Prostate gland (tissue), 2 donors: Measurements from ENCODE around the gene RASL10A. TPM values are rescaled to one million over a fixed set of nuclear protein-coding genes. Genes with fewer than 3 reads are reported as not detected.
A peak's percentile ranks its signal among the peaks of the same experiment; 100 is the strongest.

ENCODE experiments used
- DNase-seq: peaks from one replicate; pipeline ENCODE4 v3.0.0-alpha.2; 2019; ENCODE audit warnings: low spot score
- H3K27ac ChIP-seq, 2 donors: fragments of 200-600 bp; sonication (generic); 2 replicates each; pipeline ENCODE4 v1.5.1; 2017 to 2019
- H3K27me3 ChIP-seq: fragments of 200-600 bp; sonication (generic); replicated peaks from 2 replicates; pipeline ENCODE4 v1.5.1; 2019; ENCODE audit not compliant: insufficient read depth
- H3K36me3 ChIP-seq, 2 donors: fragments of 200-600 bp; sonication (generic); 1 replicate in 1 of 2; 2 replicates in 1 of 2; pipeline versions ENCODE4 v1.5.1 to v1.8.1; 2017 to 2019
- H3K4me1 ChIP-seq: fragments of 200-600 bp; sonication (generic); replicated peaks from 2 replicates; pipeline ENCODE4 v1.5.1; 2019
- H3K4me3 ChIP-seq, 2 donors: fragments of 200-600 bp; sonication (generic); 2 replicates each; pipeline ENCODE4 v1.5.1; 2017 to 2019
- H3K9me3 ChIP-seq: fragments of 200-600 bp; sonication (generic); 2 replicates; pipeline ENCODE4 v1.5.1; 2017
- CTCF ChIP-seq, 4 experiments: fragments of 200-600 bp in 2 of 4; fragments of 450-650 bp in 2 of 4; sonication (generic) in 2 of 4; IDR thresholded peaks; 1 replicate in 3 of 4; 2 replicates in 1 of 4; pipeline ENCODE4 v1.5.1; 2016 to 2019; ENCODE audit warnings: antibody characterized with exemption in 4 of 4, mild to moderate bottlenecking in 2 of 4, moderate library complexity in 2 of 4
- POLR2A ChIP-seq: fragments of 450-650 bp; IDR thresholded peaks from one replicate; pipeline ENCODE4 v1.6.1; 2016; ENCODE audit warnings: antibody characterized with exemption, mild to moderate bottlenecking
- POLR2AphosphoS5 ChIP-seq: sonication (generic); formaldehyde crosslinking; IDR thresholded peaks from one replicate; pipeline ENCODE4 v1.6.1; 2017; ENCODE audit warnings: antibody characterized with exemption
- WGBS: methylation state at CpG from one replicate; pipeline ENCODE4 v1.1.5; 2018; 5-methylcytosine and 5-hydroxymethylcytosine counted together
- intact Hi-C: fragments of 100-400 bp; cut with DNase I; formaldehyde crosslinking; loops from one replicate; pipeline ENCODE4 v1.14.2; 2022
- total RNA-seq, 2 donors: library from RNA; depleted of rRNA; stranded (reverse); fragments of >200 nt; gene quantifications; one replicate each; pipeline ENCODE4 v1.1.0, GENCODE V29; 2016

RASL10A gene
- total RNA-seq, 2 donors from 2014 or later, result 9.2 to 15.1 TPM

- 90% methylated on average over 8 of the region's 8 CpGs for WGBS
- no peak for DNase-seq
- TF ChIP-seq POLR2AphosphoS5 (no peak), POLR2A (no peak), CTCF (IDR thresholded peaks at IDR 0.05) (no peak)
Measured at GRCh38 chr22:29340566-29340965, 25.1 kb upstream of the RASL10A start.

GRCh38 chr22:29339381-29340235, 24.1 kb upstream of the RASL10A start:
- intact Hi-C loops, result no loop called here
- peak overlapping the region in 1 of 2 donors; percentile 51 for H3K27ac ChIP-seq

More at GRCh38 chr22:29340566-29340965, 25.1 kb upstream of the RASL10A start:
- Histone ChIP-seq H3K4me3 (no peak overlapping the region), H3K27me3 (no peaks in the 10 kb centered on the region), H3K4me1 (peaks cover 17% of the 10 kb centered on the region), H3K36me3 (peaks cover 3 to 14% of the 10 kb centered on the region in 2 donors), H3K27ac (peak overlapping the region in 1 of 2 donors; percentile 51), H3K9me3 (no peaks in the 10 kb centered on the region)
- intact Hi-C loops, result no loop called here

GRCh38 chr22:29338398-29338797, 22.9 kb upstream of the RASL10A start:
- no peak for DNase-seq
- TF ChIP-seq POLR2AphosphoS5 (no peak), CTCF (IDR thresholded peaks at IDR 0.05) (no peak), POLR2A (no peak)
- Histone ChIP-seq H3K27ac (peak overlapping the region in 1 of 2 donors; percentile 71), H3K4me3 (no peak overlapping the region), H3K4me1 (peaks cover 17% of the 10 kb centered on the region), H3K9me3 (no peaks in the 10 kb centered on the region), H3K27me3 (no peaks in the 10 kb centered on the region), H3K36me3 (peaks cover 3 to 14% of the 10 kb centered on the region in 2 donors)
- intact Hi-C loops, result no loop called here
- WGBS, result 86% methylated on average over 6 of the region's 6 CpGs

More at GRCh38 chr22:29339381-29340235, 24.1 kb upstream of the RASL10A start:
- Histone ChIP-seq H3K36me3 (peaks cover 3 to 14% of the 10 kb centered on the region in 2 donors), H3K9me3 (no peaks in the 10 kb centered on the region), H3K4me1 (peaks cover 17% of the 10 kb centered on the region), H3K4me3 (no peak overlapping the region), H3K27me3 (no peaks in the 10 kb centered on the region)
- TF ChIP-seq CTCF (IDR thresholded peaks at IDR 0.05) (no peak), POLR2AphosphoS5 (no peak), POLR2A (no peak)
- WGBS, result 91% methylated on average over 23 of the region's 23 CpGs
- no peak for DNase-seq

- Histone ChIP-seq H3K4me1 (peaks cover 12% of the 10 kb centered on the region), H3K27me3 (no peaks in the 10 kb centered on the region), H3K4me3 (no peak overlapping the region), H3K27ac (peak overlapping the region; percentile 55 to 71), H3K36me3 (peaks cover 3 to 14% of the 10 kb centered on the region in 2 donors), H3K9me3 (no peaks in the 10 kb centered on the region)
- TF ChIP-seq CTCF (IDR thresholded peaks at IDR 0.05), result no peak
- TF ChIP-seq POLR2A, result no peak
- no peak for TF ChIP-seq POLR2AphosphoS5
- DNase-seq, result no peak
- intact Hi-C loops, result no loop called here
- WGBS, result 72% methylated on average over 12 of the region's 12 CpGs
Measured at GRCh38 chr22:29337631-29338284, 22.3 kb upstream of the RASL10A start.
